ENCODE data around the gene ATP5MG. TPM values are rescaled to one million over a fixed set of nuclear protein-coding genes. Genes with fewer than 3 reads are reported as not detected.

ATP5MG gene
- total and polyA plus RNA-seq, 2 experiments from 2014 or later, result 32.3 to 426 TPM

DNA sequence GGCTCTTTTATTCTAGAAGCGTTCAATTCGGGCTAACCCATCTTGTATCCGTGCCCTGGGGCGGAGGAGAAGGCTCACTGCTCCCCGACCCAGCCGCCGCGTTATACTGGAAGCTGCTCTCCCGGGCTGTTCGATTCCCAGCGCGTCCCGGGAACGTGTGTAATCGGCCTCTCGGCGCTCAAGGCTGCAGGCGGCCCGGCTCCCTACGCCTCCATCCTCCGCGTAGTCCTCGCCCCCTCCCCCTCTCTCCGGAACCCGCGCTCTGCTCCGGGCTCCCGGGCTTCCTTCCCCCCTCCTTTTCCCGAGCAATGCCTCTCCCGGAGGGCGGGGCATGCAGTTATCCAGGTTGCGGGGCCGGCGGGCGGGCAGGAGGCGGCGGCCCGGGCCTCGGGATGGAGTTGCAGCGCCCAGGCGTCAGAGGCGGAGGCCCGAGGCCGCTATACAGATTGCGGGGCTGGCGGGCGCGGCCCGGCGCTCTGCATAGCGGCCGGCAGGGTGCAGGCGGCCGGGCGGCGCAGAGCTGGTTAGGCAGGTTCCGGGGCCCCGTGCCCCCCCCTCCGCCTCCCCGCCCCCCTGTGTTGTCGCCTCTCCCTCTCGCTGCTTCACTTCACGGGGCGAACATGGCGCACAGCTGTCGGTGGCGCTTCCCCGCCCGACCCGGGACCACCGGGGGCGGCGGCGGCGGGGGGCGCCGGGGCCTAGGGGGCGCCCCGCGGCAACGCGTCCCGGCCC is 34.7 kb downstream of the ATP5MG start, which contains the start of gene KMT2A:
KMT2A (plus strand) TSS at position 600 of the 732 bp plus-strand sequence; CDS start at position 621, 21 bp downstream.
- TF ChIP-seq EZH2 (IDR thresholded peaks at IDR 0.05; ENCODE audit: insufficient read depth, poor library complexity, severe bottlenecking), result no peak
- TF ChIP-seq EZH2phosphoT487 (IDR thresholded peaks at IDR 0.05; ENCODE audit: insufficient read depth, low read depth), result no peak
- in situ Hi-C loops (cut with MboI), result no loop called here
- 1% methylated on average over 26 to 66 of the region's 83 CpGs for WGBS, 2 experiments (ENCODE audit: low coverage in 1 of 2, low lambda C conversion rate in 2 of 2, missing lambda C conversion rate in 2 of 2)

DNA sequence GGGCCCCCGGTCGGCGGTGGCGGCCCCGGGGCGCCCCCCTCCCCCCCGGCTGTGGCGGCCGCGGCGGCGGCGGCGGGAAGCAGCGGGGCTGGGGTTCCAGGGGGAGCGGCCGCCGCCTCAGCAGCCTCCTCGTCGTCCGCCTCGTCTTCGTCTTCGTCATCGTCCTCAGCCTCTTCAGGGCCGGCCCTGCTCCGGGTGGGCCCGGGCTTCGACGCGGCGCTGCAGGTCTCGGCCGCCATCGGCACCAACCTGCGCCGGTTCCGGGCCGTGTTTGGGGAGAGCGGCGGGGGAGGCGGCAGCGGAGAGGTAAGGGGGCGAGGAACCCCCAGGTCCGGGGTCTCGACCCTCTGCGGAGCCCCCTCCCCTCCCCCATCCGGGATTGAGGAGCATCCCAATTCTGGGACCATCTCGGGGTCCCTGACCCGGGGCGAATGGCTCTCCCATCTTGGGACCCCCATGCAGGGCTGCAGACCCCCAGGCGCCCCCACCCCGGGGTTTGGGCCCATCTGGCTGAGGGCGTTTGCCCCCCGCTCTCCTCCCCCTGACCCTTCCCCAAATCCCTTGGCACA is 35.3 kb downstream of the ATP5MG start:
- Histone ChIP-seq H3K9me3 (ENCODE audit: low read depth) (no peaks in the 10 kb centered on the region), H3K9ac (peak overlapping the region; percentile 96), H2AFZ (peak overlapping the region; percentile 55), H3K79me2 (ENCODE audit: insufficient read depth) (peaks cover 52% of the 10 kb centered on the region), H3K4me3 (peak overlapping the region; percentile 77), H3F3A (ENCODE audit: insufficient read depth) (peaks cover 14% of the 10 kb centered on the region), H3K4me1 (ENCODE audit: insufficient read depth) (peaks cover 26% of the 10 kb centered on the region), H3K27me3 (replicated peaks; ENCODE audit: insufficient read depth) (no peaks in the 10 kb centered on the region), H3K27ac (peak overlapping the region; percentile 76), H4K20me1 (ENCODE audit: insufficient read depth) (peaks cover 28% of the 10 kb centered on the region), H3K4me2 (ENCODE audit: unreplicated experiment) (peak overlapping the region; percentile 94), H3K36me3 (ENCODE audit: low read depth) (no peaks in the 10 kb centered on the region), H3K9me2 (ENCODE audit: insufficient read depth) (no peaks in the 10 kb centered on the region)
- in situ Hi-C loops (cut with MboI), result no loop called here
- DNase-seq, result peak; percentile 69
- TF ChIP-seq EZH2 (IDR thresholded peaks at IDR 0.05; ENCODE audit: insufficient read depth, poor library complexity, severe bottlenecking) (no peak), EZH2phosphoT487 (IDR thresholded peaks at IDR 0.05; ENCODE audit: insufficient read depth, low read depth) (no peak)
- 0% methylated on average over 13 to 43 of the region's 55 CpGs for WGBS, 2 experiments (ENCODE audit: low coverage in 1 of 2, low lambda C conversion rate in 2 of 2, missing lambda C conversion rate in 2 of 2)

More for the DNA sequence above, 34.7 kb downstream of the ATP5MG start, which contains the start of gene KMT2A:
- Histone ChIP-seq H3K9me3 (ENCODE audit: low read depth) (no peaks in the 10 kb centered on the region), H3K27me3 (replicated peaks; ENCODE audit: insufficient read depth) (no peaks in the 10 kb centered on the region), H4K20me1 (ENCODE audit: insufficient read depth) (peaks cover 22% of the 10 kb centered on the region), H3K9ac (peak within 1 kb of the TSS; percentile 96), H2AFZ (peak within 1 kb of the TSS; percentile 81), H3K9me2 (ENCODE audit: insufficient read depth) (no peaks in the 10 kb centered on the region), H3K79me2 (ENCODE audit: insufficient read depth) (peaks cover 45% of the 10 kb centered on the region), H3K36me3 (ENCODE audit: low read depth) (no peaks in the 10 kb centered on the region), H3K4me1 (ENCODE audit: insufficient read depth) (peaks cover 19% of the 10 kb centered on the region), H3K4me3 (peak within 1 kb of the TSS; percentile 77), H3K27ac (peak within 1 kb of the TSS; percentile 76), H3K4me2 (ENCODE audit: unreplicated experiment) (peak within 1 kb of the TSS; percentile 94), H3F3A (ENCODE audit: insufficient read depth) (peaks cover 14% of the 10 kb centered on the region)
- peak; percentile 97 for DNase-seq

DNA sequence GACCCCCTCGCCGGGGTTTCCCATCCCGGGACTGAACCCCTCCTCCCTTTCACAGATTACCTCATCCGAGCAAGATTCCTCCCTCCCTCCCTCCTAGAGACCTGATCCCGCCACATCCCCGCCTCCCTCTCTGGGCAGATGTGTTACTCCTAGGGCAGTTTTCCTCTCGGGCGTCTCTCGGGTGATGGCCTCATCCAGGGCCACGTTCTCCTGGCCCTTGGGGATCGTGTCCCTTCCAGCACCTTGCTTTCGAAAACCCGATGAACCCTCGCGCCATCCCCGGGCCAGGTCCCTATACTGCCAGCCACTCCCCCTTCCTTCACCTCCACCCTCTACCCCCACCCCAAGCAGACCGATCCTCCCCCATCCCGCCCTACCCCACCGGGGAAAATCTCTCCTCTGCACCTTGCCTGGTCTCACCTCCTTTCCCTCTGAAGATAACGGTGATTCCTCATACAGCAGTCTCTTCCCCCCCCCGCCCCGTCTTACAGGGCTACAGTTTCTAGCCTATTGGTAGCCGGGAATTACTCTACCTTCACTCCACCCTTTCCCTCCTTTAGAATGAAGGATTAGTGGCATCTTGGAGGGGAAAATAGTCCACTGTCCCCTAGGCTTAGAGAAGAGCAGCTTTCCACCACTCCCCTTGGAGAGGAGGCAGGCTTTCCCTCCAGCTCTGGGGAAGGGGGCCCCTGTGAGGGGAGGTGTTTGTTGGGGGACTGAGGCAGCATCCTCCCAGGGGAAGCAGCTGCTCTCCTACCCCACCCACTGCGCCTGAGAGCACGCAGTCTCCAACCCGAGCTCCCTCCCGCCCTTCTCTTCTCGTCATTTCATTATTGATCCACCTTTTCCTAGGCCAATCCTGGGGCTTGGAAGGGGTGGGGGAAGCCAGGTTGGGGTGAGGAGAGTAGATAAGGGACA is 36.1 kb downstream of the ATP5MG start:
- Histone ChIP-seq H4K20me1 (ENCODE audit: insufficient read depth) (peaks cover 36% of the 10 kb centered on the region), H3K9me3 (ENCODE audit: low read depth) (no peaks in the 10 kb centered on the region), H3K27ac (peak overlapping the region; percentile 76), H3K79me2 (ENCODE audit: insufficient read depth) (peaks cover 59% of the 10 kb centered on the region), H3K36me3 (ENCODE audit: low read depth) (no peaks in the 10 kb centered on the region), H3K27me3 (replicated peaks; ENCODE audit: insufficient read depth) (no peaks in the 10 kb centered on the region), H3F3A (ENCODE audit: insufficient read depth) (peaks cover 14% of the 10 kb centered on the region), H3K4me1 (ENCODE audit: insufficient read depth) (peaks cover 33% of the 10 kb centered on the region), H3K4me3 (peak overlapping the region; percentile 77), H3K4me2 (ENCODE audit: unreplicated experiment) (peak overlapping the region; percentile 94), H2AFZ (peak overlapping the region; percentile 55), H3K9me2 (ENCODE audit: insufficient read depth) (no peaks in the 10 kb centered on the region), H3K9ac (peak overlapping the region; percentile 96)
- in situ Hi-C loops (cut with MboI), result no loop called here
- 0 to 1% methylated on average over 16 to 28 of the region's 28 CpGs for WGBS, 2 experiments (ENCODE audit: low coverage in 1 of 2, low lambda C conversion rate in 2 of 2, missing lambda C conversion rate in 2 of 2)
- DNase-seq, result peak; percentile 76
- no peak for TF ChIP-seq EZH2 (IDR thresholded peaks at IDR 0.05; ENCODE audit: insufficient read depth, poor library complexity, severe bottlenecking)
- TF ChIP-seq EZH2phosphoT487 (IDR thresholded peaks at IDR 0.05; ENCODE audit: insufficient read depth, low read depth), result no peak

Data from GM23248 (cell line).